ENCODE measurements around the gene DENND2C. TPM values are rescaled to one million over a fixed set of nuclear protein-coding genes. Genes with fewer than 3 reads are reported as not detected.

Gene DENND2C
- total and polyA plus RNA-seq, 7 donors = 0.23 to 4.7 (median 1.9) TPM

DNA sequence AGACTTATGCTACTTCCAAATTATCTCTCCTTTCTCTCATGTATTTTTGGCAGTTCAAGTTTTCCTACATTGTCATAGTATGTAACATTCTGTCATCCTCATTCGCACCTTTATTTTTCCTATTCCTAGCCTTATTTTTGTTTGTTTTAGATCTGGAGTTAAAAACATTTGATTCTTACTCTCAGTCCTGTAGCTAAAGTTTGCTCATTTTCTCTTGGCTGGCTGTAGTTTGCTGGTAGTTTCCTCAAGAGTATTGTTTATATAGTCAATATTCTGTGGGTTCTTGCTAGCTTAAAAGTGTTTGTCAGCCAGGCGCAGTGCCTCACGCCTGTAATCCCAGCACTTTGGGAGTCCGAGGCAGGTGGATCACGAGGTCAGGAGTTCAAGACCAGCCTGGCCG lies 129.0 kb downstream of the DENND2C start:
- no peak overlapping the region for H3K4me3 ChIP-seq
- WGBS, 2 donors = 56 to 74% methylated on average over 6 of the region's 6 CpGs
- TF ChIP-seq POLR2AphosphoS5 (IDR thresholded peaks at IDR 0.05) (no peak), EP300 (IDR thresholded peaks at IDR 0.05) (no peak), CTCF (IDR thresholded peaks at IDR 0.05) (no peak), POLR2A (IDR thresholded peaks at IDR 0.05) (no peak)
- H3K9me3 ChIP-seq = no peaks in the 10 kb centered on the region
- intact Hi-C loops (cut with DNase I) = no loop called here
- no peak overlapping the region for H3K27ac ChIP-seq
- H3K27me3 ChIP-seq = no peaks in the 10 kb centered on the region
- no peak for DNase-seq
- no peaks in the 10 kb centered on the region for H3K4me1 ChIP-seq
- H3K36me3 ChIP-seq = no peaks in the 10 kb centered on the region

DNA sequence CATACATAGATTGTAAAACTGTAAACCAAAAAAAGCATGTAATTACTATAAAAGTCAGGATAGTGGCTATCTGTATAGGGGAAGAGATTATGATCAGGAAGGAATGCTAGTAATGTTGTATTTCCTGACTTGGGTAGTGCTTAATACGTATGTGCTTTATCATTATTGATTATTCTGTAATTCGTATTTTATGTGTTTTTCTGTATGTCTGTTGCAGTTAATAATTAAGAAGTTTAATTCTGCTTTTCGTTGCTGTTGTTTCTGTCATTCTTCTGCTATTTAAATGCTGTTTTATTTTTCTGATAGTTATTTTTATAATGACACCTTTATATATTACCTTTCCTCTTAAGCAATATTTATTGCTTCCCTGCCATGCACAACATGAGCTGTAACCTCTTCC lies 129.6 kb downstream of the DENND2C start:
- no peaks in the 10 kb centered on the region for H3K4me1 ChIP-seq
- H3K4me3 ChIP-seq = no peak overlapping the region
- intact Hi-C loops (cut with DNase I) = no loop called here
- H3K9me3 ChIP-seq = no peaks in the 10 kb centered on the region
- no peak overlapping the region for H3K27ac ChIP-seq
- TF ChIP-seq POLR2A (IDR thresholded peaks at IDR 0.05) (no peak), EP300 (IDR thresholded peaks at IDR 0.05) (no peak), POLR2AphosphoS5 (IDR thresholded peaks at IDR 0.05) (no peak), CTCF (IDR thresholded peaks at IDR 0.05) (no peak)
- DNase-seq = no peak
- WGBS, 2 donors = 56 to 60% methylated on average over 3 of the region's 3 CpGs
- H3K27me3 ChIP-seq = no peaks in the 10 kb centered on the region
- no peaks in the 10 kb centered on the region for H3K36me3 ChIP-seq

DNA sequence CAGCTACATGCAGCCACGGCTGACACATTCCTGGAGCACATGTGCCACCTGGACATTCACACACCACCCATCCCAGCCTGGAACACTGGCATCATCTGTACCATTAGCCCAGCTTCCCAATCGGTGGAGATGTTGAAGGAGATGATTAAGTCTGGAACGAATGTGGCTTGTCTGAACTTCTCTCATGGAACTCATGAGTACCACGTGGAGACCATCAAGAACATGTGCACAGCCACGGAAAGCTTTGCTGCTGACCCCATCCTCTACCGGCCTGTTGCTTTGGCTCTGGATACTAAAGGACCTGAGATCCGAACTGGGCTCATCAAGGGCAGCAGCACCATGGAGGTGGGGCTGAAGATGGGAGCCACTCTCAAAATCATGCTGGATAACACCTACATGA lies 133.8 kb downstream of the DENND2C start:
- TF ChIP-seq CTCF (IDR thresholded peaks at IDR 0.05) = no peak
- TF ChIP-seq EP300 (IDR thresholded peaks at IDR 0.05) = no peak
- no peak for TF ChIP-seq POLR2A (IDR thresholded peaks at IDR 0.05)
- H3K27ac ChIP-seq = no peak overlapping the region
- H3K27me3 ChIP-seq = no peaks in the 10 kb centered on the region
- intact Hi-C loops (cut with DNase I) = no loop called here
- H3K9me3 ChIP-seq = no peaks in the 10 kb centered on the region
- no peak for DNase-seq
- H3K4me1 ChIP-seq = no peaks in the 10 kb centered on the region
- 92 to 95% methylated on average over 7 of the region's 7 CpGs for WGBS, 2 donors
- H3K4me3 ChIP-seq = no peak overlapping the region
- H3K36me3 ChIP-seq = no peaks in the 10 kb centered on the region

DNA sequence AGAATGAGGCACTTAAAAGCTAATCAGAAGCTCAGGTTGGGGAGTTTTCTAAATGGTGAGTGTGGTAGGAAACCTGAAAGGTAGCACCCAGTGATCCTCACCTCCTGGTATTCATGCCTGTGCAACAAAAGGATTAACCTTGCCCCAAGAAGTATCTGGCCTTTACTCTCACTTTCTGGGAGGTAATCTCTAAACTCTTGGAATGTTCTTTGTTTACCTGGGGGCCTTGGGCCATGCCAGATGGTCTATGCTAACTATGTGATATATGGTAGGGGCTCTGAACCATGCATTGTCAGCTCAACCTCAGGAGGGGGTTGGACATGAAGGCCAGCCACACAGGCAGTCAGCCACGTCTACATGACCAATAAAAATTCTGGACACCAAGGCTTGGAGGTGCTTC lies 134.4 kb downstream of the DENND2C start:
- no peaks in the 10 kb centered on the region for H3K9me3 ChIP-seq
- no peak for DNase-seq
- 49 to 53% methylated on average over 1 of the region's 1 CpG for WGBS, 2 donors
- TF ChIP-seq POLR2AphosphoS5 (IDR thresholded peaks at IDR 0.05) (no peak), EP300 (IDR thresholded peaks at IDR 0.05) (no peak), CTCF (IDR thresholded peaks at IDR 0.05) (no peak), POLR2A (IDR thresholded peaks at IDR 0.05) (no peak)
- H3K27ac ChIP-seq = no peak overlapping the region
- H3K4me3 ChIP-seq = no peak overlapping the region
- intact Hi-C loops (cut with DNase I) = no loop called here
- no peaks in the 10 kb centered on the region for H3K27me3 ChIP-seq
- H3K36me3 ChIP-seq = no peaks in the 10 kb centered on the region
- H3K4me1 ChIP-seq = no peaks in the 10 kb centered on the region

Small RNA genes within 50 kb of the gene (small RNA-seq; reads per million reads assigned to genes)
- gene RN7SL432P = 0 reads per million in 3 donors

Other genes starting within 250 kb of the DENND2C start
- 10 to 100 TPM; 38.7 to 42.0 (median 41.5) TPM for gene TRIM33, start 158.8 kb downstream of the DENND2C start, total RNA-seq
- gene TRIM33, start 158.8 kb downstream of the DENND2C start, polyA plus RNA-seq = 1 to 10 TPM; 4.6 to 8.9 (median 4.8) TPM
- 10 to 100 TPM; 29.1 to 47.6 (median 35.9) TPM for gene BCAS2, start 88.4 kb downstream of the DENND2C start, total RNA-seq
- 10 to 100 TPM; 35.5 to 51.6 (median 41.4) TPM for gene BCAS2, start 88.4 kb downstream of the DENND2C start, polyA plus RNA-seq
- gene AMPD1, start 25.5 kb upstream of the DENND2C start, total RNA-seq = not detected
- under 1 TPM in 1 of 3 donors, not detected in 2; 0.92 TPM for gene AMPD1, start 25.5 kb upstream of the DENND2C start, polyA plus RNA-seq
- gene NRAS, start 46.7 kb upstream of the DENND2C start, total RNA-seq = 10 to 100 TPM; 13.0 to 16.1 (median 15.7) TPM
- 10 to 100 TPM; 25.5 to 55.5 (median 44.4) TPM for gene NRAS, start 46.7 kb upstream of the DENND2C start, polyA plus RNA-seq
- 1,000 to 10,000 TPM; 1,738 to 2,762 (median 1,986) TPM for gene CSDE1, start 87.9 kb upstream of the DENND2C start, total RNA-seq
- 100 to 1,000 TPM; 167 to 228 (median 186) TPM for gene CSDE1, start 87.9 kb upstream of the DENND2C start, polyA plus RNA-seq
- gene SIKE1, start 110.6 kb upstream of the DENND2C start, total RNA-seq = 10 to 100 TPM; 20.0 to 36.0 (median 26.4) TPM
- 10 to 100 TPM; 10.2 to 22.2 (median 19.3) TPM for gene SIKE1, start 110.6 kb upstream of the DENND2C start, polyA plus RNA-seq
- not detected for gene SYCP1, start 184.8 kb upstream of the DENND2C start, total RNA-seq
- not detected for gene SYCP1, start 184.8 kb upstream of the DENND2C start, polyA plus RNA-seq

Measured in sigmoid colon (tissue), 7 donors.